H9 (cell line): ENCODE measurements around the gene MTG1. TPM values are rescaled to one million over a fixed set of nuclear protein-coding genes. Genes with fewer than 3 reads are reported as not detected.

Source experiments
- DNase-seq: peaks from one replicate; pipeline ENCODE4 v3.0.0-alpha.2; 2017
- H2AFZ ChIP-seq: one replicate; pipeline ENCODE4 v1.6.1; 2013; ENCODE audit warnings: mild to moderate bottlenecking, low read length, control low read depth, moderate library complexity
- H2AK5ac ChIP-seq: 2 replicates; pipeline ENCODE4 v1.6.1; 2013; ENCODE audit warnings: low read length, control low read depth, mixed read lengths; ENCODE audit not compliant: insufficient read length
- H2BK120ac ChIP-seq: one replicate; pipeline ENCODE4 v1.6.1; 2013; ENCODE audit warnings: low read depth, mild to moderate bottlenecking, low read length, control low read depth, inconsistent platforms; ENCODE audit not compliant: poor library complexity, severe bottlenecking
- H2BK12ac ChIP-seq: 2 replicates; pipeline ENCODE4 v1.6.1; 2013; ENCODE audit warnings: low read length, control low read depth, mixed read lengths, low read depth; ENCODE audit not compliant: insufficient read length
- H2BK15ac ChIP-seq: 2 replicates; pipeline ENCODE4 v1.6.1; 2013; ENCODE audit warnings: low read depth, low read length, control low read depth
- H2BK20ac ChIP-seq: one replicate; pipeline ENCODE4 v1.6.1; 2013; ENCODE audit warnings: low read depth, mild to moderate bottlenecking, low read length, control low read depth, inconsistent platforms; ENCODE audit not compliant: poor library complexity, severe bottlenecking
- H2BK5ac ChIP-seq: 2 replicates; pipeline ENCODE4 v1.6.1; 2013; ENCODE audit warnings: low read length, control low read depth, mixed read lengths; ENCODE audit not compliant: insufficient read length
- H3K14ac ChIP-seq: 2 replicates; pipeline ENCODE4 v1.6.1; 2013; ENCODE audit warnings: low read length, control low read depth; ENCODE audit not compliant: insufficient read depth
- H3K18ac ChIP-seq: 2 replicates; pipeline ENCODE4 v1.6.1; 2013; ENCODE audit warnings: low read depth, mild to moderate bottlenecking, mixed read lengths, low read length, control low read depth; ENCODE audit not compliant: insufficient read length
- H3K23ac ChIP-seq: 2 replicates; pipeline ENCODE4 v1.6.1; 2013; ENCODE audit warnings: low read length, control low read depth, mixed read lengths, low read depth; ENCODE audit not compliant: insufficient read length
- H3K23me2 ChIP-seq: 2 replicates; pipeline ENCODE4 v1.6.1; 2013; ENCODE audit warnings: low read depth, mild to moderate bottlenecking, mixed read lengths, low read length, control low read depth; ENCODE audit not compliant: insufficient read length, poor library complexity, severe bottlenecking
- H3K27ac ChIP-seq: 2 replicates; pipeline ENCODE4 v1.5.1; 2013; ENCODE audit warnings: low read length, control low read depth, mixed read lengths, low read depth; ENCODE audit not compliant: insufficient read length
- H3K27me3 ChIP-seq: 2 replicates; pipeline ENCODE4 v1.6.1; 2013; ENCODE audit warnings: low read length, control low read depth, inconsistent platforms; ENCODE audit not compliant: insufficient read depth
- H3K4ac ChIP-seq: 2 replicates; pipeline ENCODE4 v1.6.1; 2013; ENCODE audit warnings: low read depth, mild to moderate bottlenecking, control low read depth, inconsistent platforms, low read length, moderate library complexity
- H3K4me1 ChIP-seq: 2 replicates; pipeline ENCODE4 v1.6.1; 2013; ENCODE audit warnings: low read length, control low read depth, inconsistent platforms; ENCODE audit not compliant: insufficient read depth
- H3K4me2 ChIP-seq: 2 replicates; pipeline ENCODE4 v1.6.1; 2013; ENCODE audit warnings: low read length, control low read depth, mixed read lengths; ENCODE audit not compliant: insufficient read length, insufficient read depth
- H3K56ac ChIP-seq: 2 replicates; pipeline ENCODE4 v1.6.1; 2013; ENCODE audit warnings: low read depth, mild to moderate bottlenecking, mixed read lengths, low read length, control low read depth; ENCODE audit not compliant: insufficient read length
- H3K79me1 ChIP-seq: 2 replicates; pipeline ENCODE4 v1.6.1; 2013; ENCODE audit warnings: low read depth, mild to moderate bottlenecking, moderate library complexity, low read length, control low read depth, inconsistent platforms; ENCODE audit not compliant: insufficient read depth, poor library complexity, severe bottlenecking
- H3K79me2 ChIP-seq: 2 replicates; pipeline ENCODE4 v1.6.1; 2013; ENCODE audit warnings: low read length, control low read depth, inconsistent platforms; ENCODE audit not compliant: insufficient read depth
- H3K9ac ChIP-seq: 2 replicates; pipeline ENCODE4 v1.6.1; 2013; ENCODE audit warnings: low read length, control low read depth, mixed read lengths; ENCODE audit not compliant: insufficient read length; ENCODE audit errors: extremely low read depth
- H3K9me3 ChIP-seq: one replicate; pipeline ENCODE4 v1.6.1; 2013; ENCODE audit warnings: low read depth, low read length, inconsistent platforms; ENCODE audit not compliant: control insufficient read depth
- H3T11ph ChIP-seq: one replicate; pipeline ENCODE4 v1.6.1; 2013; ENCODE audit warnings: mild to moderate bottlenecking, low read length, control low read depth, inconsistent platforms
- H4K20me1 ChIP-seq: one replicate; pipeline ENCODE4 v1.6.1; 2013; ENCODE audit not compliant: control insufficient read depth, insufficient read length, insufficient read depth
- H4K5ac ChIP-seq: 2 replicates; pipeline ENCODE4 v1.6.1; 2013; ENCODE audit warnings: low read depth, mild to moderate bottlenecking, mixed read lengths, low read length, control low read depth; ENCODE audit not compliant: insufficient read length
- H4K8ac ChIP-seq: replicated peaks from 2 replicates; pipeline ENCODE4 v1.6.1; 2013; ENCODE audit warnings: low read length, control low read depth, mixed read lengths, low read depth; ENCODE audit not compliant: insufficient read length
- H4K91ac ChIP-seq: 2 replicates; pipeline ENCODE4 v1.6.1; 2013; ENCODE audit warnings: low read depth, mild to moderate bottlenecking, moderate library complexity, mixed read lengths, low read length, control low read depth; ENCODE audit not compliant: insufficient read length
- H3K27ac Mint-ChIP-seq, 3 experiments: 2 replicates in 2 of 3; 3 replicates in 1 of 3; pipeline ENCODE4 v1.8.0; 2020 to 2021; ENCODE audit warnings: mixed read lengths in 3 of 3, mild to moderate bottlenecking in 1 of 3, moderate library complexity in 1 of 3
- H3K27me3 Mint-ChIP-seq: 2 replicates; pipeline ENCODE4 v1.8.0; 2021; ENCODE audit warnings: low read depth, mild to moderate bottlenecking, moderate library complexity, mixed read lengths
- H3K36me3 Mint-ChIP-seq, 3 experiments: 2 replicates in 2 of 3; 3 replicates in 1 of 3; pipeline ENCODE4 v1.8.0; 2020 to 2021; ENCODE audit warnings: low read depth in 3 of 3, mixed read lengths in 3 of 3; ENCODE audit not compliant: insufficient read depth in 1 of 3
- H3K4me1 Mint-ChIP-seq, 2 experiments: 2 replicates each; pipeline ENCODE4 v1.8.0; 2020; ENCODE audit warnings: mixed read lengths in 2 of 2
- H3K4me3 Mint-ChIP-seq, 2 experiments: 2 replicates in 1 of 2; 3 replicates in 1 of 2; pipeline ENCODE4 v1.8.0; 2020 to 2021; ENCODE audit warnings: mild to moderate bottlenecking in 2 of 2, mixed read lengths in 2 of 2, moderate library complexity in 1 of 2
- H3K9me3 Mint-ChIP-seq, 2 experiments: 2 replicates in 1 of 2; 3 replicates in 1 of 2; pipeline ENCODE4 v1.8.0; 2020; ENCODE audit warnings: mild to moderate bottlenecking in 2 of 2, mixed read lengths in 2 of 2, moderate library complexity in 1 of 2
- CTCF ChIP-seq: fragments of 200-600 bp; sonication (generic); conservative IDR thresholded peaks from 3 replicates; pipeline ENCODE4 v1.8.0; 2021; ENCODE audit warnings: antibody characterized with exemption, mild to moderate bottlenecking
- WGBS: extraction: QIAGEN DNeasy Blood & Tissue Kit; methylation state at CpG from one replicate; pipeline ENCODE4 v1.1.7; 2013; ENCODE audit warnings: missing lambda C conversion rate, low lambda C conversion rate, mixed read lengths; ENCODE audit not compliant: insufficient read length; ENCODE audit errors: extremely low coverage; 5-methylcytosine and 5-hydroxymethylcytosine counted together
- total RNA-seq: library from RNA; stranded (reverse); gene quantifications from 2 replicates; pipeline ENCODE4 v1.2.1, GENCODE V29; 2021

Gene MTG1
- total RNA-seq, 1 experiment from 2014 or later: 65.3 TPM

DNA sequence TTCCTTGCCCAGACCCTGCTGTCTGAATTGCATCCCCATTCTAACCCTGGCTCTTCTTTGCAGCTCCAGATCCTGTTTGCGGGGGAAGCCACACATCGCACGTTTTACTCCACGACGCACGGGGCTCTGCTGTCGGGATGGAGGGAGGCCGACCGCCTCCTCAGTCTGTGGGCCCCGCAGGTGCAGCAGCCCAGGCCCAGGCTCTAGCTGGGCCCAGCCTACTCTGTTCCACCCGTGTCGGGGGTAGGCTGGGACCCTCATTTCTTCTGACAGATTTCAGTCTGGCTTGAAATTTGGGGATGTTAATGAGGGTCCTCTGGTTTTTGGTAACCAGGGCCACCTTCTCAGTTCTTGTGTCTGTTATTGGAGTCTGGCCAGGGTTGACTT lies 2.7 kb upstream of the MTG1 start:
- DNase-seq: no peak
- H3T11ph ChIP-seq: no peak overlapping the region
- Mint-ChIP-seq H3K27me3 (no peaks in the 10 kb centered on the region), H3K4me3 (no peak overlapping the region), H3K9me3 (no peaks in the 10 kb centered on the region; a peak in 1 of 5 replicates), H3K4me1 (peaks cover 9 to 12% of the 10 kb centered on the region in 2 experiments), H3K27ac (no peak overlapping the region), H3K36me3 (peaks cover 7 to 9% (median 8%) of the 10 kb centered on the region in 3 experiments)
- no peak overlapping the region for H3K4me2 ChIP-seq
- H3K14ac ChIP-seq: no peak overlapping the region
- H2BK15ac ChIP-seq: no peak overlapping the region
- peaks cover 5% of the 10 kb centered on the region for H3K23me2 ChIP-seq
- no peak overlapping the region for H2BK12ac ChIP-seq
- no peak for TF ChIP-seq CTCF
- no peaks in the 10 kb centered on the region for H3K4me1 ChIP-seq
- peaks cover 3% of the 10 kb centered on the region; the same call in 1 of the 2 replicates for H3K79me2 ChIP-seq
- no peaks in the 10 kb centered on the region for H3K27me3 ChIP-seq
- H2AK5ac ChIP-seq: no peak overlapping the region
- no peak overlapping the region for H2BK5ac ChIP-seq
- H4K91ac ChIP-seq: no peak overlapping the region
- H3K56ac ChIP-seq: no peak overlapping the region
- no peak overlapping the region for H3K4ac ChIP-seq
- H2AFZ ChIP-seq: no peak overlapping the region
- H3K23ac ChIP-seq: no peak overlapping the region
- no peak overlapping the region for H2BK120ac ChIP-seq
- no peak overlapping the region for H4K5ac ChIP-seq
- H3K79me1 ChIP-seq: peaks cover 4% of the 10 kb centered on the region
- no peak overlapping the region for H3K9ac ChIP-seq
- no peak overlapping the region for H3K18ac ChIP-seq
- no peak overlapping the region for H3K27ac ChIP-seq
- no peak overlapping the region for H2BK20ac ChIP-seq
- H3K9me3 ChIP-seq: no peaks in the 10 kb centered on the region
- no peaks in the 10 kb centered on the region for H4K20me1 ChIP-seq
- no CpG with 5 or more reads among the region's 12 CpGs for WGBS
- H4K8ac ChIP-seq: no peak overlapping the region
